CD14-positive monocyte (primary cell): ENCODE results near the gene TBCC. TPM values are rescaled to one million over a fixed set of nuclear protein-coding genes. Genes with fewer than 3 reads are reported as not detected.

Experiments
- DNase-seq, 3 donors: peaks; one replicate each; pipeline ENCODE4 v3.0.0-alpha.2; 2011 to 2022
- H2AFZ ChIP-seq: 2 replicates; pipeline ENCODE4 v1.6.0; 2012; ENCODE audit warnings: mild to moderate bottlenecking, low read depth, low read length, inconsistent platforms; ENCODE audit not compliant: insufficient read depth, poor library complexity, severe bottlenecking
- H3K27ac ChIP-seq, 2 donors: 1 replicate in 1 of 2; 2 replicates in 1 of 2; pipeline ENCODE4 v1.5.1; 2012 to 2013; ENCODE audit warnings: low read length in 2 of 2, control low read depth in 1 of 2, inconsistent platforms in 1 of 2, low read depth in 1 of 2, mild to moderate bottlenecking in 1 of 2
- H3K27me3 ChIP-seq, 2 donors: one replicate each; pipeline versions ENCODE4 v1.6.0 to v1.6.1; 2011 to 2013; ENCODE audit warnings: low read length in 2 of 2; ENCODE audit not compliant: control insufficient read depth in 2 of 2, insufficient read depth in 2 of 2
- H3K36me3 ChIP-seq, 2 donors: replicated peaks in 1 of 2; 1 replicate in 1 of 2; 2 replicates in 1 of 2; pipeline versions ENCODE4 v1.5.1 to v1.6.1; 2012 to 2013; ENCODE audit warnings: low read length in 2 of 2, control low read depth in 1 of 2, inconsistent platforms in 1 of 2, mild to moderate bottlenecking in 1 of 2; ENCODE audit not compliant: insufficient read depth in 2 of 2, control insufficient read depth in 1 of 2
- H3K4me1 ChIP-seq, 2 donors: 1 replicate in 1 of 2; 2 replicates in 1 of 2; pipeline versions ENCODE4 v1.5.1 to v1.6.1; 2012 to 2013; ENCODE audit warnings: low read length in 2 of 2, control low read depth in 1 of 2, inconsistent platforms in 1 of 2, mild to moderate bottlenecking in 1 of 2, moderate library complexity in 1 of 2; ENCODE audit not compliant: insufficient read depth in 2 of 2, control insufficient read depth in 1 of 2
- H3K4me2 ChIP-seq: replicated peaks from 2 replicates; pipeline ENCODE3; 2012; ENCODE audit warnings: low read length, moderate library complexity, mild to moderate bottlenecking; ENCODE audit not compliant: poor library complexity, severe bottlenecking; ENCODE audit errors: extremely low read depth
- H3K4me3 ChIP-seq, 3 experiments: fragments of 200-600 bp in 1 of 3; sonication (generic) in 1 of 3; replicated peaks in 1 of 3; 1 replicate in 2 of 3; 2 replicates in 1 of 3; pipeline ENCODE4 v1.5.1; 2011 to 2013; ENCODE audit warnings: low read length in 3 of 3, mild to moderate bottlenecking in 3 of 3, control low read depth in 2 of 3, low read depth in 2 of 3, inconsistent platforms in 1 of 3, moderate library complexity in 1 of 3
- H3K79me2 ChIP-seq: 2 replicates; pipeline ENCODE4 v1.6.0; 2012; ENCODE audit warnings: mild to moderate bottlenecking, control low read depth, inconsistent platforms, low read length, moderate library complexity; ENCODE audit not compliant: insufficient read depth
- H3K9ac ChIP-seq: 2 replicates; pipeline ENCODE4 v1.6.0; 2017; ENCODE audit warnings: low read length, mild to moderate bottlenecking; ENCODE audit not compliant: insufficient read depth, poor library complexity, severe bottlenecking
- H3K9me3 ChIP-seq, 2 donors: replicated peaks in 1 of 2; 1 replicate in 1 of 2; 2 replicates in 1 of 2; pipeline versions ENCODE4 v1.5.1 to v1.6.1; 2012 to 2013; ENCODE audit warnings: low read length in 2 of 2, control low read depth in 1 of 2; ENCODE audit not compliant: control insufficient read depth in 1 of 2, insufficient read depth in 1 of 2
- H4K20me1 ChIP-seq: 2 replicates; pipeline ENCODE4 v1.6.0; 2012; ENCODE audit warnings: mild to moderate bottlenecking, low read length, control low read depth, moderate library complexity; ENCODE audit not compliant: insufficient read depth
- H3K27ac Mint-ChIP-seq, 7 donors: one replicate each; pipeline ENCODE4 v1.8.0; 2020; ENCODE audit warnings: mild to moderate bottlenecking in 7 of 7, mixed read lengths in 7 of 7, moderate library complexity in 6 of 7, inconsistent platforms in 2 of 7
- H3K27me3 Mint-ChIP-seq, 3 donors: one replicate each; pipeline ENCODE4 v1.8.0; 2021 to 2022; ENCODE audit warnings: low read depth in 3 of 3, mild to moderate bottlenecking in 3 of 3, mixed read lengths in 3 of 3, moderate library complexity in 3 of 3, inconsistent platforms in 1 of 3
- H3K36me3 Mint-ChIP-seq, 2 donors: one replicate each; pipeline ENCODE4 v1.8.0; 2020; ENCODE audit warnings: mixed read lengths in 2 of 2, inconsistent platforms in 1 of 2, mild to moderate bottlenecking in 1 of 2
- H3K4me1 Mint-ChIP-seq: one replicate; pipeline ENCODE4 v1.8.0; 2020; ENCODE audit warnings: mild to moderate bottlenecking, mixed read lengths
- H3K4me3 Mint-ChIP-seq, 2 donors: one replicate each; pipeline ENCODE4 v1.8.0; 2020; ENCODE audit warnings: mild to moderate bottlenecking in 2 of 2, mixed read lengths in 2 of 2, moderate library complexity in 1 of 2
- H3K9me3 Mint-ChIP-seq, 7 donors: one replicate each; pipeline ENCODE4 v1.8.0; 2020 to 2022; ENCODE audit warnings: mixed read lengths in 7 of 7, mild to moderate bottlenecking in 6 of 7, moderate library complexity in 6 of 7, inconsistent platforms in 2 of 7
- CTCF ChIP-seq: fragments of 200-600 bp; IDR thresholded peaks from one replicate; pipeline ENCODE4 v1.8.0; 2022; ENCODE audit warnings: antibody characterized with exemption, mild to moderate bottlenecking
- WGBS: methylation state at CpG from one replicate; pipeline ENCODE4 v1.1.5; 2013; ENCODE audit warnings: missing lambda C conversion rate; ENCODE audit not compliant: insufficient coverage; 5-methylcytosine and 5-hydroxymethylcytosine counted together
- intact Hi-C, 2 donors: fragments of 100-400 bp; cut with micrococcal nuclease; formaldehyde crosslinking; loops; one replicate each; pipeline versions ENCODE4 v1.15.0 to v1.15.1; 2023
- polyA plus RNA-seq, 3 donors: library from polyadenylated mRNA; depleted of rRNA in 1 of 3; unstranded in 2 of 3; stranded (reverse) in 1 of 3; fragments of 300-500 nt in 2 of 3; fragments of >200 nt in 1 of 3; fragmentation: Illumina TruSeq in 2 of 3; gene quantifications; 1 replicate in 2 of 3; 2 replicates in 1 of 3; pipeline ENCODE4 v1.2.3, GENCODE V29; 2012 to 2021

The TBCC gene
- polyA plus RNA-seq, 3 donors: 19.3 to 31.3 (median 30.7) TPM

DNA sequence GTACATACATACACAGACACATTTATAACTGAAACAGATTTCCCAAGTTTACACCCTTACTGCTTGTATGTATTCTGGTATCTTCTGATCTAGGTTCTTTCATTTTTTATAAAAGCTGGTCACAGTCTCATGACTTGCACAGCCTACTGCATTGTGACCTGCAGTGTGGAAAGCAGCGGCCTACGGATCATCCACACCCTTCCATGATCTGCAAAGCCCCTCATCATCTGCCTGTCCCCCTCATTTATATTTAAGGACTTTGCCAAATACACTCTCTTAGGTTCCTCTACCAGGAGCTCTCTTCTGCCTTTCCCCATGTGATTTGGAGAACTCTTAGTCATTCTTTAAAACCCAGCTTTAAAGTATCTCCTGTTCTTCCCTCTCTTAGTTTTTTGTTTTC, 23.9 kb upstream of the TBCC start:
- no peak overlapping the region for H3K4me2 ChIP-seq
- peaks cover 20 to 23% of the 10 kb centered on the region in 2 donors for H3K4me1 ChIP-seq
- intact Hi-C loops: no loop called here
- Mint-ChIP-seq H3K9me3 (no peaks in the 10 kb centered on the region), H3K36me3 (peaks cover 13 to 39% of the 10 kb centered on the region in 2 donors), H3K4me3 (no peak overlapping the region), H3K27ac (peak overlapping the region in 4 of 7 donors; percentile 15 to 52 (median 38)), H3K27me3 (peaks cover 10 to 14% (median 10%) of the 10 kb centered on the region in 3 donors), H3K4me1 (peaks cover 38% of the 10 kb centered on the region)
- WGBS: 100% methylated on average over 2 of the region's 2 CpGs
- H3K27ac ChIP-seq: no peak overlapping the region
- H3K27me3 ChIP-seq: peaks cover 0 to 5% of the 10 kb centered on the region in 2 donors
- H4K20me1 ChIP-seq: no peaks in the 10 kb centered on the region
- TF ChIP-seq CTCF: no peak
- no peak overlapping the region for H3K4me3 ChIP-seq
- DNase-seq: no peak
- H3K79me2 ChIP-seq: no peaks in the 10 kb centered on the region
- no peaks in the 10 kb centered on the region for H3K9me3 ChIP-seq
- H3K36me3 ChIP-seq: peaks cover 0 to 12% of the 10 kb centered on the region in 2 donors
- no peak overlapping the region for H2AFZ ChIP-seq
- H3K9ac ChIP-seq: no peak overlapping the region

DNA sequence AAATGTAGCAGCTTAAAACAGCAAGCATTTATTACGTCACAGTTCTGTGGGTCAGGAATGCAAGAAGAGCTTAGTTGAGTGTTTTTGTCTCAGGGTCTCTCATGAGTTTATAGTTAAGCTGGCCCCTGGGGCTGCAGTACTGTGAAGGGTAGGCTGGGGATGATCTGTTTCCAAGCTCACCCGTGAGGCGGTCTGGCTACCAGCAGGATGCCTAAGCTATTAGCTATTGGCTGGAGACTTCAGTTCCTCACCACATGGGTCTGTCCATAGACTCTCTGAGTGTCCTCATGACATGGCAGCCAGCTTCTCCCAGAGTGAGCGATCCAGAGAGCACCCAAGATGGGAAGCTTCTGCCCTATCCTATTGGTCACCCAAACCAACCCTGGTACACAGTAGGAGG, 23.1 kb upstream of the TBCC start:
- no peak overlapping the region for H3K4me2 ChIP-seq
- no peak overlapping the region for H2AFZ ChIP-seq
- H3K79me2 ChIP-seq: no peaks in the 10 kb centered on the region
- no peak overlapping the region for H3K9ac ChIP-seq
- peaks cover 10 to 14% (median 10%) of the 10 kb centered on the region in 3 donors for H3K27me3 Mint-ChIP-seq
- no peak overlapping the region for H3K4me3 Mint-ChIP-seq
- DNase-seq: no peak
- no peak overlapping the region for H3K27ac Mint-ChIP-seq
- 100% methylated on average over 2 of the region's 4 CpGs for WGBS
- H4K20me1 ChIP-seq: no peaks in the 10 kb centered on the region
- peaks cover 0 to 12% of the 10 kb centered on the region in 2 donors for H3K36me3 ChIP-seq
- H3K27me3 ChIP-seq: peaks cover 0 to 5% of the 10 kb centered on the region in 2 donors
- no peaks in the 10 kb centered on the region for H3K9me3 ChIP-seq
- no peak for TF ChIP-seq CTCF
- peaks cover 14 to 15% of the 10 kb centered on the region in 2 donors for H3K4me1 ChIP-seq
- no peak overlapping the region for H3K4me3 ChIP-seq
- H3K4me1 Mint-ChIP-seq: peaks cover 31% of the 10 kb centered on the region
- H3K36me3 Mint-ChIP-seq: peaks cover 16 to 39% of the 10 kb centered on the region in 2 donors
- intact Hi-C loops: no loop called here
- H3K27ac ChIP-seq: no peak overlapping the region
- no peaks in the 10 kb centered on the region for H3K9me3 Mint-ChIP-seq
